Testis (tissue), 2 donors: ENCODE results near the gene WDR93.

Source experiments
- POLR2A ChIP-seq: fragments of 450-650 bp; IDR thresholded peaks from one replicate; pipeline ENCODE4 v1.6.1; 2017; ENCODE audit warnings: antibody characterized with exemption, mild to moderate bottlenecking, moderate library complexity
- TF ChIP-seq, protein P1 (sequence below), 3 experiments: fragments of 450-650 bp in 2 of 3; fragments of 200-600 bp in 1 of 3; sonication (generic) in 1 of 3; IDR thresholded peaks; one replicate each; pipeline ENCODE4 v1.5.1; 2016 to 2019; ENCODE audit warnings: antibody characterized with exemption in 3 of 3, mild to moderate bottlenecking in 2 of 3, moderate library complexity in 1 of 3

DNA sequence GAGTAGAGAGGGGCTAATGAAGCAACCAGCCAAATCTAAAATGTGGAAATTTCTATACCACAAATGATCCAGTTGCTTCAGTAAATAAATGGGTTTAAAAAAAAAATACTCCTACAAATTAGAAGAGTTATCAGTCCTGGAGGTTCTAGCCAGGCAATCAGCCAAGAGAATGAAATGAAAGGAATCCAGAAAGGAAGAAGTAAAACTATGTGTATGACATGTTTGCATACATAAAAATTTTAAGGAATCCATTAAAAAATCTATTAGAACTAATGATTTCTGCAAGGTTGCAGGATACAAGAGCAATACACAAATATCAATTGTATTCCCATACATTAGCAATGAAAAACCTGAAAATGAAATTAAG is 95.1 kb downstream of the WDR93 start:
- TF ChIP-seq, protein P1, sequence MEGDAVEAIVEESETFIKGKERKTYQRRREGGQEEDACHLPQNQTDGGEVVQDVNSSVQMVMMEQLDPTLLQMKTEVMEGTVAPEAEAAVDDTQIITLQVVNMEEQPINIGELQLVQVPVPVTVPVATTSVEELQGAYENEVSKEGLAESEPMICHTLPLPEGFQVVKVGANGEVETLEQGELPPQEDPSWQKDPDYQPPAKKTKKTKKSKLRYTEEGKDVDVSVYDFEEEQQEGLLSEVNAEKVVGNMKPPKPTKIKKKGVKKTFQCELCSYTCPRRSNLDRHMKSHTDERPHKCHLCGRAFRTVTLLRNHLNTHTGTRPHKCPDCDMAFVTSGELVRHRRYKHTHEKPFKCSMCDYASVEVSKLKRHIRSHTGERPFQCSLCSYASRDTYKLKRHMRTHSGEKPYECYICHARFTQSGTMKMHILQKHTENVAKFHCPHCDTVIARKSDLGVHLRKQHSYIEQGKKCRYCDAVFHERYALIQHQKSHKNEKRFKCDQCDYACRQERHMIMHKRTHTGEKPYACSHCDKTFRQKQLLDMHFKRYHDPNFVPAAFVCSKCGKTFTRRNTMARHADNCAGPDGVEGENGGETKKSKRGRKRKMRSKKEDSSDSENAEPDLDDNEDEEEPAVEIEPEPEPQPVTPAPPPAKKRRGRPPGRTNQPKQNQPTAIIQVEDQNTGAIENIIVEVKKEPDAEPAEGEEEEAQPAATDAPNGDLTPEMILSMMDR (IDR thresholded peaks at IDR 0.05): no peak
- no peak for TF ChIP-seq POLR2A
